ENCODE data around the gene UBR1.
"Not testable (repeated sequence)": the region's sequence is repeated elsewhere in the genome, so short reads cannot be mapped to it uniquely, and the experiment has no call there.

DNA sequence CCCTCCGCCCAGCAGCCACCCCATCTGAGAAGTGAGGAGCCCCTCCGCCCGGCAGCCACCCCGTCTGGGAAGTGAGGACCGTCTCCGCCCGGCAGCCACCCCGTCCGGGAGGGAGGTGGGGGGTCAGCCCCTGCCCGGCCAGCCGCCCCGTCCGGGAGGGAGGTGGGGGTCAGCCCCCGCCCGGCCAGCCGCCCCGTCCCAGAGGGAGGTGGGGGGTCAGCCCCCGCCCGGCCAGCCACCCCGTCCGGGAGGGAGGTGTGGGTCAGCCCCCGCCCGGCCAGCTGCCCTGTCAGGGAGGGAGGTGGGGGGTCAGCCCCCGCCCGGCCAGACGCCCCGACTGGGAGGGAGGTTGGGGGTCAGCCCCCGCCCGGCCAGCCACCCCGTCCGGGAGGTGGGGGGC, 91.2 kb downstream of the UBR1 start:
- TF ChIP-seq, protein P1, sequence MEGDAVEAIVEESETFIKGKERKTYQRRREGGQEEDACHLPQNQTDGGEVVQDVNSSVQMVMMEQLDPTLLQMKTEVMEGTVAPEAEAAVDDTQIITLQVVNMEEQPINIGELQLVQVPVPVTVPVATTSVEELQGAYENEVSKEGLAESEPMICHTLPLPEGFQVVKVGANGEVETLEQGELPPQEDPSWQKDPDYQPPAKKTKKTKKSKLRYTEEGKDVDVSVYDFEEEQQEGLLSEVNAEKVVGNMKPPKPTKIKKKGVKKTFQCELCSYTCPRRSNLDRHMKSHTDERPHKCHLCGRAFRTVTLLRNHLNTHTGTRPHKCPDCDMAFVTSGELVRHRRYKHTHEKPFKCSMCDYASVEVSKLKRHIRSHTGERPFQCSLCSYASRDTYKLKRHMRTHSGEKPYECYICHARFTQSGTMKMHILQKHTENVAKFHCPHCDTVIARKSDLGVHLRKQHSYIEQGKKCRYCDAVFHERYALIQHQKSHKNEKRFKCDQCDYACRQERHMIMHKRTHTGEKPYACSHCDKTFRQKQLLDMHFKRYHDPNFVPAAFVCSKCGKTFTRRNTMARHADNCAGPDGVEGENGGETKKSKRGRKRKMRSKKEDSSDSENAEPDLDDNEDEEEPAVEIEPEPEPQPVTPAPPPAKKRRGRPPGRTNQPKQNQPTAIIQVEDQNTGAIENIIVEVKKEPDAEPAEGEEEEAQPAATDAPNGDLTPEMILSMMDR (conservative IDR thresholded peaks at IDR 0.05; ENCODE audit: low read depth, low read length), result not testable (repeated sequence)
- TF ChIP-seq EZH2 (IDR thresholded peaks at IDR 0.05; ENCODE audit: low read length, unreplicated experiment), result not testable (repeated sequence)
